Aorta (tissue), 5 donors: ENCODE measurements around the gene GLIPR2. TPM values are rescaled to one million over a fixed set of nuclear protein-coding genes. Genes with fewer than 3 reads are reported as not detected.
A peak's percentile ranks its signal among the peaks of the same experiment; 100 is the strongest.
"Not testable (repeated sequence)": the region's sequence is repeated elsewhere in the genome, so short reads cannot be mapped to it uniquely, and the experiment has no call there.

ENCODE experiments used
- ATAC-seq: fragments of 200-7000 bp; cut with Tn5 transposase; one replicate; pipeline ENCODE4 v1.9.1; 2022; ENCODE audit warnings: moderate library complexity; ENCODE audit not compliant: low FRiP score
- DNase-seq, 2 donors: peaks; one replicate each; pipeline ENCODE4 v3.0.0-alpha.2; 2020
- H3K27ac ChIP-seq, 2 donors: one replicate each; pipeline ENCODE4 v1.5.1; 2013; ENCODE audit warnings: low read length in 2 of 2, mild to moderate bottlenecking in 2 of 2, moderate library complexity in 2 of 2, control low read depth in 1 of 2, inconsistent platforms in 1 of 2, low read depth in 1 of 2
- H3K27me3 ChIP-seq, 2 donors: one replicate each; pipeline ENCODE4 v1.6.1; 2013; ENCODE audit warnings: control low read depth in 1 of 2, low read length in 1 of 2, mild to moderate bottlenecking in 1 of 2, moderate library complexity in 1 of 2; ENCODE audit not compliant: insufficient read depth in 2 of 2, control insufficient read depth in 1 of 2
- H3K36me3 ChIP-seq, 2 donors: one replicate each; pipeline ENCODE4 v1.6.1; 2013; ENCODE audit warnings: control low read depth in 1 of 2, low read length in 1 of 2, mild to moderate bottlenecking in 1 of 2; ENCODE audit not compliant: insufficient read depth in 2 of 2, control insufficient read depth in 1 of 2
- H3K4me1 ChIP-seq, 2 donors: one replicate each; pipeline ENCODE4 v1.6.1; 2013; ENCODE audit warnings: low read length in 2 of 2, control low read depth in 1 of 2, mild to moderate bottlenecking in 1 of 2, moderate library complexity in 1 of 2; ENCODE audit not compliant: insufficient read depth in 2 of 2, control insufficient read depth in 1 of 2
- H3K4me3 ChIP-seq, 2 donors: one replicate each; pipeline ENCODE4 v1.5.1; 2013; ENCODE audit warnings: low read length in 2 of 2, control low read depth in 1 of 2, mild to moderate bottlenecking in 1 of 2
- H3K9me3 ChIP-seq: one replicate; pipeline ENCODE4 v1.6.1; 2013; ENCODE audit warnings: mild to moderate bottlenecking, low read length; ENCODE audit not compliant: control insufficient read depth
- WGBS, 2 donors: extraction: QIAGEN DNeasy Blood & Tissue Kit; methylation state at CpG; one replicate each; pipeline ENCODE4 v1.1.7; 2013; 5-methylcytosine and 5-hydroxymethylcytosine counted together
- intact Hi-C, 2 donors: fragments of 100-400 bp; cut with DNase I; formaldehyde crosslinking; loops; one replicate each; pipeline versions ENCODE4 v1.14.2 to v1.15.0; 2022
- polyA plus RNA-seq, 2 donors: library from polyadenylated mRNA; stranded (reverse); fragments of 200-250 nt; gene quantifications; one replicate each; pipeline ENCODE4 v1.2.3, GENCODE V29; 2013
- total RNA-seq, 2 donors: library from RNA; stranded (reverse); fragmentation: NEBNext Ultra II Directional; extraction: Animal tissue kit (Norgen Biotek cat#: 25700); gene quantifications; one replicate each; pipeline ENCODE4 v1.2.1, GENCODE V29; 2021
- donor health status: healthy with polysubstance abuse.
- donor health status: Bipolar disorder and iron deficiency.
- donor health status: DM: no; HTN: no; CAD: no.
- donor health status: DM: no; HTN: no; CAD: no.
- donor health status: DM: yes; HTN: yes; CAD: no.

GLIPR2 gene
- total and polyA plus RNA-seq, 4 donors, result 26.9 to 56.5 (median 34.9) TPM

DNA sequence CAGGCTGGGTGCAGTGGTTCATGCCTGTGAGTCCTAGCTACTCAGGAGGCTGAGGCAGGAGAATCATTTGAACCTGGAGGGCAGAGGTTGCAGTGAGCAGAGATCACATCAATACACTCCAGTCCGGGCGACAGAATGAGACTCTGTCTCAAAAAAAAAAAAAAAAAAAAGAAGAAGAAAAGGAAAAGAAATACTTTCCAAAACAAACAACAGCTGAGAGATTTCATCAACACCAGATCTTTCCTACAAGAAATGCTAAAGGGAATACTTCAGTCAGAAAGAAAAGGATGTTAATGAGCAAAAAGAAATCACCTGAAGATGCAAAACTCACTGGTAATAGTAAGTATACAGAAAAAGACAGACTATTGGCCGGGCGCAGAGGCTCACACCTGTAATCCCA lies 41.0 kb downstream of the GLIPR2 start:
- Histone ChIP-seq H3K4me3 (no peak overlapping the region), H3K36me3 (no peaks in the 10 kb centered on the region), H3K27ac (no peak overlapping the region), H3K4me1 (no peaks in the 10 kb centered on the region), H3K9me3 (no peaks in the 10 kb centered on the region), H3K27me3 (no peaks in the 10 kb centered on the region)
- intact Hi-C loops, result no loop called here
- 55 to 63% methylated on average over 4 of the region's 4 CpGs for WGBS, 2 donors
- no peak for ATAC-seq
- no peak for DNase-seq

DNA sequence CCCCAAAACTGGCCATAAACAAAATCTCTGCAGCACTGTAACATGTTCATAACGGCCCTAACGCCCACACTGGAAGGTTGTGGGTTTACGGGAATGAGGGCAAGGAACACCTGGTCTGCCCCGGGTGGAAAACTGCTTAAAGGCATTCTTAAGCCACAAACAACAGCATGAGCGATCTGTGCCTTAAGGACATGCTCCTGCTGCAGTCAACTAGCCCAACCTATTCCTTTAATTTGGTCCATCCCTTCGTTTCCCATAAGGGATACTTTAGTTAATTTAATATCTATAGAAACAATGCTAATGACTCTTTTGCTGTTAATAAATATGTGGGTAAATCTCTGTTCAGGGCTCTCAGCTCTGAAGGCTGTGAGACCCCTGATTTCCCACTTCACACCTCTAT lies 43.7 kb downstream of the GLIPR2 start:
- ATAC-seq, H3K36me3 ChIP-seq, H3K9me3 ChIP-seq, H3K27ac ChIP-seq, H3K4me3 ChIP-seq, H3K4me1 ChIP-seq, H3K27me3 ChIP-seq, DNase-seq, intact Hi-C loops: not testable (repeated sequence)
- 91 to 92% methylated on average over 6 of the region's 6 CpGs for WGBS, 2 donors

DNA sequence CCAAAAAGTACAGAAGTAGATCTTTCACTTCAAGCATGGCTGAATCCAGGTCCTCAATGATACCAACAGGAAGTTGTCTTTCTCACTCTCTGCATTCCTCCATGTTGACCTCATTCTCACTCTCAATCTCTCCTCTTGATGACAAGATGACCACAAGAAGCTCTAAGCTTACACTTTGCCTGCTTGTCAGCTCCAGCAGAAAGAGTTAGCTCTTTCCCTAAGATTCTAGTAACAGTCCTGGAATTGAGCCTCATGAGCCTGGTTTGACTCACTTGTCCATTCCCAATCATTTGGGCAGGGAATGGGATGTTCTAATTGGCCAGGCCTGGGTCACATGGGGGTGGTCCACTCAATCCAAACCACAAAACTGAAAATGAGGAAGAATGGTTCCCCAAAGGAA lies 50.9 kb downstream of the GLIPR2 start:
- Histone ChIP-seq H3K27me3 (no peaks in the 10 kb centered on the region), H3K4me1 (peaks cover 1 to 5% of the 10 kb centered on the region in 2 donors), H3K27ac (no peak overlapping the region), H3K9me3 (no peaks in the 10 kb centered on the region), H3K36me3 (no peaks in the 10 kb centered on the region), H3K4me3 (no peak overlapping the region)
- intact Hi-C loops, result no loop called here
- DNase-seq, result no peak
- no peak for ATAC-seq

DNA sequence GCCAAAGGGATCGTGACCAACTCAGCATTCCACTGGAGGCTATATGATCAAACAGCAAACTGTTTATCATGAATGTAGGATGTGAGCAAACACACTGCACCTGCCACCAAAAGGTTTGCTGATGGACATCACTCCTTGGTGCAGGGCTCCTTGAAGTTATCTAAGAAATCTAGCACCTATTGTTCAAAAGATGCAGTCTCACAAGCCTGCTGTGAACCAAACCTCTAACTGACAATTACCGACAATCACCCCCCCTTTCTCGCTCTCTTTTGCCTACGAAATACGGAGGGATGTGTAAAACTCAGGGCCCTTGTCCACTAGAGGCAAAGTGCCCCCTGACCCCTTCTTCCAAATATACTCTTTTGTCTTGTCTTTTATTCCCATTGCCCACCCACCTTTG lies 51.7 kb downstream of the GLIPR2 start:
- Histone ChIP-seq H3K27ac (no peak overlapping the region), H3K4me3 (no peak overlapping the region), H3K36me3 (no peaks in the 10 kb centered on the region), H3K4me1 (peaks cover 1 to 7% of the 10 kb centered on the region in 2 donors), H3K9me3 (no peaks in the 10 kb centered on the region), H3K27me3 (no peaks in the 10 kb centered on the region)
- no peak for ATAC-seq
- WGBS, 2 donors, result 74 to 86% methylated on average over 5 of the region's 5 CpGs
- intact Hi-C loops, result no loop called here
- DNase-seq, result no peak

DNA sequence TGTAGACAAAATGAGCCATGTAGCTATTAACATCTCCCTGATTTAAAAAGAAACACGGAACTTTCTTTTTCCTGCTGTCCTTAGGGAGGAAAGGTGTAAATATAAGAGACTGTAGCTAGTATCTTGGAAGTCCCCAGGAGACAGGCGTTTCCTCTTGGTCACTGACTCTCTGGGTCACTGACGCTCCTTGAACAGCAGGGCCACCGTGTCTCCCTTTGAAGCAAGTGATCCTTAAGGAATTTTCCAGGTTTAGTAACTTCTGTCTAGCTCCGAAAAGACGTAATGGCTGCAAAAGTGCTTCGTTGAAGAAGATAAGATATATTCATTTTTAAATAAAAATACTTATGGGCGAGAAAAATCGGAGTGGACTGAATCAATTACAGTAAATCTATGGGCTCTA lies 53.4 kb downstream of the GLIPR2 start:
- Histone ChIP-seq H3K9me3 (no peaks in the 10 kb centered on the region), H3K27me3 (no peaks in the 10 kb centered on the region), H3K4me3 (no peak overlapping the region), H3K27ac (peak overlapping the region in 1 of 2 donors; percentile 41), H3K4me1 (peaks cover 1 to 11% of the 10 kb centered on the region in 2 donors), H3K36me3 (no peaks in the 10 kb centered on the region)
- WGBS, 2 donors, result 4 to 5% methylated on average over 9 of the region's 9 CpGs
- intact Hi-C loops, result loop anchor here in 1 of 2 donors (5.0 kb wide), 1 partner anchor 142 kb away; no protein-coding TSS in a partner anchor
- ATAC-seq (no peak), DNase-seq (no peak)

DNA sequence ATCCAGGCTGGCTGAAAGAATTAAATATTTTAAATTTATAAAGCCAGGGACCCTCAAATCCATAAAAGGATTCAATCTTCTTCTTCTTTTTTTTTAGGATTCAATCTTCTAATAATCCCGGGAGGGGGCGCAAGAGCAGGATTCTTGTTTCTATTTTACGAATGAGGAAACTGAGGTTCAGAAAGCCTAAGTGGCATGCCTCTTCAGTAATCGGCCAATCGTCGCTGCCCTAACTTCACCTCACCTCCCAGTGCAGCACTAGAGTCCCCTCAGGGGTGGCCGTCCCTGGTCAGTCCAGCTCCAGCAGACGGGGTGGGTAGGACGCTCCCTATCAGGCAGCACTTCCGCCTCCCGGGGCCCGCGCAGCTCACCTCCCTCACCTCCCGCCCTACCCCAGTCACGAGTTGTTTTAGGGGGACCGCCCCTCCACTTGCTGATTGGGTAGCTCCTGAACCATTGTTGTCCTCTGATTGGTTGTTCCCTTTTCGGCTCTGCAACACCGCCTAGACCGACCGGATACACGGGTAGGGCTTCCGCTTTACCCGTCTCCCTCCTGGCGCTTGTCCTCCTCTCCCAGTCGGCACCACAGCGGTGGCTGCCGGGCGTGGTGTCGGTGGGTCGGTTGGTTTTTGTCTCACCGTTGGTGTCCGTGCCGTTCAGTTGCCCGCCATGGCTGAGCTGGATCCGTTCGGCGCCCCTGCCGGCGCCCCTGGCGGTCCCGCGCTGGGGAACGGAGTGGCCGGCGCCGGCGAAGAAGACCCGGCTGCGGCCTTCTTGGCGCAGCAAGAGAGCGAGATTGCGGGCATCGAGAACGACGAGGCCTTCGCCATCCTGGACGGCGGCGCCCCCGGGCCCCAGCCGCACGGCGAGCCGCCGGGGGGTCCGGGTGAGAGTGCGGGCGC lies 54.1 kb downstream of the GLIPR2 start, which contains the start of gene CLTA:
Gene CLTA, plus strand, starts transcription at position 534 of the 902 bp plus-strand sequence. Its CDS starts 136 bp downstream, at position 670.
- 0 to 1% methylated on average over 61 to 68 of the region's 68 CpGs for WGBS, 2 donors
- no peaks in the 10 kb centered on the region for H3K27me3 ChIP-seq
- DNase-seq (peak; percentile 97), ATAC-seq (peak; percentile 99)
- no peaks in the 10 kb centered on the region for H3K36me3 ChIP-seq
- no peaks in the 10 kb centered on the region for H3K9me3 ChIP-seq
- intact Hi-C loops, result loop anchor here in 1 of 2 donors (5.0 kb wide), 1 partner anchor 142 kb away; no protein-coding TSS in a partner anchor
- peaks cover 1 to 11% of the 10 kb centered on the region in 2 donors for H3K4me1 ChIP-seq
- peak within 1 kb of the TSS in 1 of 2 donors; percentile 87 for H3K27ac ChIP-seq
- H3K4me3 ChIP-seq, result peak within 1 kb of the TSS; percentile 72 to 95

DNA sequence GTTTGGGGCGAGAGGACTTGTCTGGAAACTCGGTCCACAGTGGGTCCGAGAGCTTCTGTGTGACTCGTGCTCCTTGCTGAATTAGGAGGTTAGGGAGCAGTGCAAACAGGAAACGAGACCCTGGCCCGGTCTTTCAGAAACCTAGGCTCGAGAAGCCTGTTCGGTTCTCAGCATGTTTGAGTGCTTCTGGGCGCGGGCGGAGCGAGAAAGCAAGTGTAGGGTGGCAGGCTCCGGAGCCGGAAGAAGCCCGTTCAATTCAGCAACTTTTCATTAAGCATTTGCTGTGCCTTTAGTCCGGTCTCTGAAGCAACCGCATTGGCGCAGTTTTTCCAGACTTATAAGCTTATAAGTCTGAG lies 54.7 kb downstream of the GLIPR2 start:
- Histone ChIP-seq H3K4me1 (peaks cover 1 to 11% of the 10 kb centered on the region in 2 donors), H3K27me3 (no peaks in the 10 kb centered on the region), H3K36me3 (no peaks in the 10 kb centered on the region), H3K27ac (peak overlapping the region in 1 of 2 donors; percentile 64), H3K9me3 (no peaks in the 10 kb centered on the region), H3K4me3 (peak overlapping the region; percentile 72 to 95)
- intact Hi-C loops, result loop anchor here in 1 of 2 donors (5.0 kb wide), 1 partner anchor 141 kb away; no protein-coding TSS in a partner anchor
- ATAC-seq, result no peak
- DNase-seq, result peak in 1 of 2 donors; percentile 53
- 0 to 1% methylated on average over 18 of the region's 18 CpGs for WGBS, 2 donors

DNA sequence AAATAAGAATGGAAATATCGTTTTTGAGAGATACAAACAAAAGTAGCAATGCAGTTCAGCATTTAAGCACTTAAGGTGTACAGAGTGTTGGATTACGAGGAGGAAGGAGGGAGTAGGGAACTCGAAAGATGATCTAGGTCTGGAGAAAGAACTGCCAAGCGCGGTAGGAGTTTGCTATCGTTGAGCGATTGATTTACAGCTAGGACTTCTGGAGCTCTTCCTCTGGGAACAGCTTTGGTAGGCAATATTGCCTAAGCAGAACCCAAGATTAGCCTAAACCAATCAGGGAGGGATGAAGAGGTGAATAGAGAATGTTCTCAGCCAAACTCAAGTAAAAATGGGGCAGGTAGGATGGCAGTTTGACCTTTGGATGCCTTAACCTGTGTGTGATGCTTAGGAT lies 55.2 kb downstream of the GLIPR2 start:
- no peak overlapping the region for H3K27ac ChIP-seq
- intact Hi-C loops, result loop anchor here in 1 of 2 donors (5.0 kb wide), 1 partner anchor 141 kb away; no protein-coding TSS in a partner anchor
- ATAC-seq (no peak), DNase-seq (no peak)
- WGBS, 2 donors, result 0 to 1% methylated on average over 7 of the region's 7 CpGs
- H3K9me3 ChIP-seq, result no peaks in the 10 kb centered on the region
- H3K36me3 ChIP-seq, result peaks cover 0 to under 1% of the 10 kb centered on the region in 2 donors
- H3K27me3 ChIP-seq, result no peaks in the 10 kb centered on the region
- H3K4me1 ChIP-seq, result peaks cover 1 to 11% of the 10 kb centered on the region in 2 donors
- peak overlapping the region; percentile 72 to 95 for H3K4me3 ChIP-seq
